Panc1 (cell line): ENCODE results near the gene TAS2R7. TPM values are rescaled to one million over a fixed set of nuclear protein-coding genes. Genes with fewer than 3 reads are reported as not detected.

Source experiments
- ATAC-seq: fragments of 200-7000 bp; cut with Tn5 transposase; 2 replicates; pipeline ENCODE4 v1.9.1; 2020; ENCODE audit warnings: mild to moderate bottlenecking, moderate library complexity
- BruUV-seq: library from RNA; stranded (reverse); fragments of 400-500 nt; replicated peaks from 2 replicates; lab custom pipeline; 2021; lab: Mats Ljungman, UMichigan
- CTCF ChIA-PET: fragments of 300-600 bp; sonication (Branson Sonifier 250); formaldehyde crosslinking; loops from one replicate; lab custom pipeline; 2022; ENCODE audit warnings: antibody characterized with exemption; lab: Charles Lee
- POLR2A ChIA-PET: fragments of 300-600 bp; sonication (Branson Sonifier 250); formaldehyde crosslinking; loops from one replicate; lab custom pipeline; 2022; ENCODE audit warnings: antibody characterized with exemption; lab: Charles Lee
- DNase-seq: peaks from one replicate; pipeline ENCODE4 v3.0.0-alpha.2; 2010; ENCODE audit warnings: low read depth, low spot score
- H3K27ac ChIP-seq: 2 replicates; pipeline ENCODE4 v1.5.1; 2011; ENCODE audit warnings: mild to moderate bottlenecking, low read length, inconsistent platforms
- H3K27me3 ChIP-seq: fragments of 200-500 bp; sonication (Bioruptor generic); 2 replicates; pipeline ENCODE4 v1.6.0; 2014; ENCODE audit warnings: low read length, inconsistent platforms; ENCODE audit not compliant: control insufficient read depth, insufficient read depth
- H3K36me3 ChIP-seq: fragments of 200-500 bp; sonication (Bioruptor generic); 2 replicates; pipeline ENCODE4 v1.5.1; 2014; ENCODE audit warnings: inconsistent platforms, mild to moderate bottlenecking, low read length, moderate library complexity; ENCODE audit not compliant: control insufficient read depth, insufficient read depth
- H3K4me1 ChIP-seq: 2 replicates; pipeline ENCODE4 v1.5.1; 2011; ENCODE audit warnings: inconsistent platforms, mild to moderate bottlenecking, low read length, moderate library complexity; ENCODE audit not compliant: control insufficient read depth, insufficient read depth
- H3K4me3 ChIP-seq, 2 experiments: 2 replicates each; pipeline ENCODE4 v1.5.1; 2011 to 2012; ENCODE audit warnings: low read depth in 2 of 2, low read length in 2 of 2, mild to moderate bottlenecking in 2 of 2, inconsistent platforms in 1 of 2, moderate library complexity in 1 of 2
- H3K9me3 ChIP-seq: fragments of 200-500 bp; sonication (Bioruptor generic); 2 replicates; pipeline ENCODE4 v1.5.1; 2014; ENCODE audit warnings: low read depth, mild to moderate bottlenecking, inconsistent platforms, low read length, moderate library complexity; ENCODE audit not compliant: control insufficient read depth, insufficient read depth
- CTCF ChIP-seq: fragments of 450-650 bp; IDR thresholded peaks from 2 replicates; pipeline ENCODE4 v1.5.1; 2017; ENCODE audit warnings: mild to moderate bottlenecking
- POLR2AphosphoS5 ChIP-seq: IDR thresholded peaks from 2 replicates; pipeline ENCODE4 v1.6.1; 2012; ENCODE audit warnings: mild to moderate bottlenecking, low read depth, low read length, moderate library complexity
- REST ChIP-seq, 2 experiments: IDR thresholded peaks; 2 replicates each; pipeline ENCODE4 v1.6.1; 2011 to 2012; ENCODE audit warnings: low read depth in 2 of 2, control low read depth in 1 of 2, low read length in 1 of 2, mild to moderate bottlenecking in 1 of 2, moderate library complexity in 1 of 2; ENCODE audit not compliant: insufficient read depth in 1 of 2
- SIN3A ChIP-seq: IDR thresholded peaks from 2 replicates; pipeline ENCODE4 v1.6.1; 2012; ENCODE audit warnings: low read depth, mild to moderate bottlenecking, low read length, moderate library complexity, borderline replicate concordance; ENCODE audit not compliant: insufficient read depth
- TCF7L2 ChIP-seq: IDR thresholded peaks from 2 replicates; pipeline ENCODE4 v1.6.1; 2011; ENCODE audit warnings: mild to moderate bottlenecking, low read depth, low read length, inconsistent platforms
- in situ Hi-C: cut with HindIII; loops from 2 replicates; pipeline ENCODE4 v1.10.0; 2016; ENCODE audit warnings: low sequenced_read_pairs, low pct_unique_long_range_greater_than_20kb
- intact Hi-C: fragments of 100-400 bp; cut with micrococcal nuclease; formaldehyde crosslinking; loops from one replicate; pipeline ENCODE4 v1.10.0; 2022; ENCODE audit not compliant: unreplicated experiment
- total RNA-seq: library from RNA; stranded (reverse); gene quantifications from one replicate; pipeline ENCODE4 v1.2.1, GENCODE V29; 2021; ENCODE audit not compliant: unreplicated experiment

TAS2R7 gene
- total RNA-seq, 1 experiment from 2014 or later = not detected

- no TSS peak for BruUV-seq
- Histone ChIP-seq H3K4me3 (no peak overlapping the region), H3K36me3 (no peaks in the 10 kb centered on the region), H3K9me3 (no peaks in the 10 kb centered on the region), H3K4me1 (no peaks in the 10 kb centered on the region), H3K27me3 (no peaks in the 10 kb centered on the region), H3K27ac (no peak overlapping the region)
- ATAC-seq (no peak), DNase-seq (no peak)
- ChIA-PET POLR2A (no interaction called here), CTCF (no interaction called here)
- TF ChIP-seq TCF7L2 (no peak), SIN3A (no peak), REST (IDR thresholded peaks at IDR 0.05; ENCODE audit: insufficient read depth in 1 of 2, low read depth in 2 of 2, low read length in 1 of 2) (no peak)
- in situ Hi-C loops = no loop called here
- intact Hi-C loops = no loop called here
Observed at GRCh38 chr12:10838461-10838860, 36.0 kb upstream of the TAS2R7 start.

- no TSS peak for BruUV-seq
- no peak for DNase-seq
- no peak overlapping the region for H3K4me3 ChIP-seq
- no peak for TF ChIP-seq TCF7L2
- no peak for TF ChIP-seq SIN3A
- TF ChIP-seq REST (IDR thresholded peaks at IDR 0.05; ENCODE audit: insufficient read depth in 1 of 2, low read depth in 2 of 2, low read length in 1 of 2) = no peak
- no peak for TF ChIP-seq CTCF
- TF ChIP-seq POLR2AphosphoS5 = no peak
- H3K36me3 ChIP-seq = no peaks in the 10 kb centered on the region
- H3K27ac ChIP-seq = no peak overlapping the region
- no peaks in the 10 kb centered on the region for H3K27me3 ChIP-seq
- no peaks in the 10 kb centered on the region for H3K4me1 ChIP-seq
- intact Hi-C loops (no loop called here), in situ Hi-C loops (no loop called here)
- CTCF ChIA-PET = no interaction called here
- ATAC-seq = no peak
- no peaks in the 10 kb centered on the region for H3K9me3 ChIP-seq
- POLR2A ChIA-PET = no interaction called here
Observed at GRCh38 chr12:10829994-10830393, 27.6 kb upstream of the TAS2R7 start.
